Uterus (tissue), 4 donors: ENCODE results near the gene ANGPTL4. TPM values are rescaled to one million over a fixed set of nuclear protein-coding genes. Genes with fewer than 3 reads are reported as not detected.
"Not testable (repeated sequence)": the region's sequence is repeated elsewhere in the genome, so short reads cannot be mapped to it uniquely, and the experiment has no call there.

Experiments used
- DNase-seq, 2 donors: peaks; one replicate each; pipeline ENCODE4 v3.0.0-alpha.2; 2019 to 2020
- H3K27ac ChIP-seq, 2 donors: fragments of 200-600 bp; sonication (generic); 1 replicate in 1 of 2; 2 replicates in 1 of 2; pipeline ENCODE4 v1.5.1; 2016 to 2018
- H3K27me3 ChIP-seq, 2 donors: fragments of 200-600 bp; sonication (generic); one replicate each; pipeline ENCODE4 v1.5.1; 2018 to 2019; ENCODE audit warnings: control low read depth in 1 of 2
- H3K36me3 ChIP-seq, 2 donors: fragments of 200-600 bp; sonication (generic); one replicate each; pipeline ENCODE4 v1.5.1; 2019; ENCODE audit warnings: control low read depth in 1 of 2
- H3K4me1 ChIP-seq, 2 donors: fragments of 200-600 bp; sonication (generic); one replicate each; pipeline ENCODE4 v1.5.1; 2018 to 2019; ENCODE audit warnings: control low read depth in 1 of 2
- H3K4me3 ChIP-seq, 2 donors: fragments of 200-600 bp; sonication (generic); 1 replicate in 1 of 2; 2 replicates in 1 of 2; pipeline ENCODE4 v1.5.1; 2018 to 2019; ENCODE audit warnings: mild to moderate bottlenecking in 1 of 2
- H3K9me3 ChIP-seq, 2 donors: fragments of 200-600 bp; sonication (generic); one replicate each; pipeline ENCODE4 v1.5.1; 2019; ENCODE audit warnings: control low read depth in 1 of 2
- POLR2A ChIP-seq, 2 donors: fragments of 450-650 bp; IDR thresholded peaks; one replicate each; pipeline ENCODE4 v1.6.1; 2016; ENCODE audit warnings: antibody characterized with exemption in 2 of 2, mild to moderate bottlenecking in 1 of 2, moderate library complexity in 1 of 2
- intact Hi-C: fragments of 100-400 bp; cut with DNase I; formaldehyde crosslinking; loops from one replicate; pipeline ENCODE4 v1.15.1; 2023; ENCODE audit warnings: low total_unique reads
- total RNA-seq, 4 donors: library from RNA; depleted of rRNA in 3 of 4; stranded (reverse); fragments of >200 nt in 3 of 4; gene quantifications; one replicate each; pipeline versions ENCODE4 v1.1.0 to v1.2.4, GENCODE V29; 2014 to 2023
- TF ChIP-seq, protein P1 (sequence below), 4 experiments: fragments of 200-600 bp in 2 of 4; fragments of 450-650 bp in 2 of 4; sonication (generic) in 2 of 4; IDR thresholded peaks; one replicate each; pipeline ENCODE4 v1.5.1; 2016 to 2019; ENCODE audit warnings: antibody characterized with exemption in 4 of 4, mild to moderate bottlenecking in 2 of 4, moderate library complexity in 1 of 4
- donor health status: DM: yes; HTN: yes; CAD: no.

The ANGPTL4 gene
- total RNA-seq, 4 donors from 2014 or later = 0.76 to 21.2 (median 13.5) TPM

DNA sequence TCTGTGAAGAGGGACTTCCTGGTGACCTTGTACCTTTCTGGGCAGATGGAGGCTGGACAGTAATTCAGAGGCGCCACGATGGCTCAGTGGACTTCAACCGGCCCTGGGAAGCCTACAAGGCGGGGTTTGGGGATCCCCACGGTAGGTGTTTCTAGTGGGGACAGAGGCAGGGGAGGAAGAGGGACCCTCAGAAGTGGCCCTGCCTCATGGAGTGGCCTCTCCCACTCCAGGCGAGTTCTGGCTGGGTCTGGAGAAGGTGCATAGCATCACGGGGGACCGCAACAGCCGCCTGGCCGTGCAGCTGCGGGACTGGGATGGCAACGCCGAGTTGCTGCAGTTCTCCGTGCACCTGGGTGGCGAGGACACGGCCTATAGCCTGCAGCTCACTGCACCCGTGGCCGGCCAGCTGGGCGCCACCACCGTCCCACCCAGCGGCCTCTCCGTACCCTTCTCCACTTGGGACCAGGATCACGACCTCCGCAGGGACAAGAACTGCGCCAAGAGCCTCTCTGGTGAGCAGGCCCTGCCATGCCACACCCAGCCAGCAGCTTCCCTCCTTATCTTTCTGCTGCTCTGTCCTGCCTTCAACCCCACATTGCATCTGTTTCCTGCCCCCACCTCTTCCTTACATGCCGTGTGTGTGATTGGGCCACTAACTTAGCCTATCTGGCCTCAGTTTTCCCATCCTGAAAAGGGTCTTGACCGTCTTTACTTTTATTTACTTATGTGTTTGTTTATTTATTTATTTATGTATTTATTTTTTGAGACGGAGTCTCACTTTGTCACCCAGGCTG is 7.3 kb downstream of the ANGPTL4 start:
- Histone ChIP-seq H3K4me3 (no peak overlapping the region), H3K9me3 (no peaks in the 10 kb centered on the region), H3K4me1 (no peaks in the 10 kb centered on the region), H3K27me3 (no peaks in the 10 kb centered on the region), H3K36me3 (no peaks in the 10 kb centered on the region), H3K27ac (no peak overlapping the region)
- no peak for DNase-seq
- no peak for TF ChIP-seq POLR2A (IDR thresholded peaks at IDR 0.05)
- TF ChIP-seq, protein P1, sequence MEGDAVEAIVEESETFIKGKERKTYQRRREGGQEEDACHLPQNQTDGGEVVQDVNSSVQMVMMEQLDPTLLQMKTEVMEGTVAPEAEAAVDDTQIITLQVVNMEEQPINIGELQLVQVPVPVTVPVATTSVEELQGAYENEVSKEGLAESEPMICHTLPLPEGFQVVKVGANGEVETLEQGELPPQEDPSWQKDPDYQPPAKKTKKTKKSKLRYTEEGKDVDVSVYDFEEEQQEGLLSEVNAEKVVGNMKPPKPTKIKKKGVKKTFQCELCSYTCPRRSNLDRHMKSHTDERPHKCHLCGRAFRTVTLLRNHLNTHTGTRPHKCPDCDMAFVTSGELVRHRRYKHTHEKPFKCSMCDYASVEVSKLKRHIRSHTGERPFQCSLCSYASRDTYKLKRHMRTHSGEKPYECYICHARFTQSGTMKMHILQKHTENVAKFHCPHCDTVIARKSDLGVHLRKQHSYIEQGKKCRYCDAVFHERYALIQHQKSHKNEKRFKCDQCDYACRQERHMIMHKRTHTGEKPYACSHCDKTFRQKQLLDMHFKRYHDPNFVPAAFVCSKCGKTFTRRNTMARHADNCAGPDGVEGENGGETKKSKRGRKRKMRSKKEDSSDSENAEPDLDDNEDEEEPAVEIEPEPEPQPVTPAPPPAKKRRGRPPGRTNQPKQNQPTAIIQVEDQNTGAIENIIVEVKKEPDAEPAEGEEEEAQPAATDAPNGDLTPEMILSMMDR (IDR thresholded peaks at IDR 0.05) = no peak
- intact Hi-C loops = no loop called here

DNA sequence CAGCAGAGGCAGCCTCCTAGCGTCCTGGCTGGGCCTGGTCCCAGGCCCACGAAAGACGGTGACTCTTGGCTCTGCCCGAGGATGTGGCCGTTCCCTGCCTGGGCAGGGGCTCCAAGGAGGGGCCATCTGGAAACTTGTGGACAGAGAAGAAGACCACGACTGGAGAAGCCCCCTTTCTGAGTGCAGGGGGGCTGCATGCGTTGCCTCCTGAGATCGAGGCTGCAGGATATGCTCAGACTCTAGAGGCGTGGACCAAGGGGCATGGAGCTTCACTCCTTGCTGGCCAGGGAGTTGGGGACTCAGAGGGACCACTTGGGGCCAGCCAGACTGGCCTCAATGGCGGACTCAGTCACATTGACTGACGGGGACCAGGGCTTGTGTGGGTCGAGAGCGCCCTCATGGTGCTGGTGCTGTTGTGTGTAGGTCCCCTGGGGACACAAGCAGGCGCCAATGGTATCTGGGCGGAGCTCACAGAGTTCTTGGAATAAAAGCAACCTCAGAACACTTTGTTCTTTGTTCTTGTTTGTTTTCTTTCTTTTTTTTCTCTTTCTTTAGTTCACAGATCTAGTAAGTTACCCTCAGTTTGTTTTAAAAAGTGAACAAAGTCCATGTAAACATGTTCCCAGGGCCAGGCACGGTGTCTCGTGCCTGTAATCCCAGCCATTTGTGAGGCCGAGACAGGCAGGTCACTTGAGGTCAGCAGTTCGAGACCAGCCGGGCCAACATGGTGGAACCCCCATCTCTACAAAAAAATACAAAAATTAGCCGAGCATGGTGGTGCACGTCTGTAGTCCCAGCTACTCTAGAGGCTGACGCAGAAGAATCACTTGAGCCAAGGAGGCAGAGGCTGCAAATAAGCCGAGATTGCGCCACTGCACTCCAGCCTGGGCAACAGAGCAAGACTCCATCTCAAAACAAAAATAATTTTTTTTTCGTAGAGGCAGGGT is 10.2 kb downstream of the ANGPTL4 start:
- no peak for DNase-seq
- Histone ChIP-seq H3K9me3 (no peaks in the 10 kb centered on the region), H3K27ac (no peak overlapping the region), H3K36me3 (no peaks in the 10 kb centered on the region), H3K4me3 (no peak overlapping the region), H3K4me1 (no peaks in the 10 kb centered on the region), H3K27me3 (no peaks in the 10 kb centered on the region)
- intact Hi-C loops = no loop called here
- TF ChIP-seq, protein P1 (IDR thresholded peaks at IDR 0.05) = no peak
- TF ChIP-seq POLR2A (IDR thresholded peaks at IDR 0.05) = no peak

DNA sequence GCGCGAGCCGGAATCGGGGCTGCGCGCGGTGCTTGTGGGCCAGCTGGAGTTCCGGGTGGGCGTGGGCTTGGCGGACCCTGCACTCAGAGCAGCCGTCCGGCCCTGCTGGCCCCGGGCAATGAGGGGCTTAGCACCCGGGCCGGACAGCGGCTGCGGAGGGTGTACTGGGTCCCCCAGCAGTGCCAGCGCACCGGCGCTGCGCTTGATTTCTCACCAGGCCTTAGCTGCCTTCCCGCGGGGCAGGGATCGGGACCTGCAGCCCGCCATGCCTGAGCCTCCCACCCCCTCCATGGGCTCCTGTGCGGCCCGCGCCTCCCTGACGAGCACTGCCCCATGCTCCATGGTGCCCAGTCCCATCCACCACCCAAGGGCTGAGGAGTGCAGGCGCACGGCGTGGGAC is 11.8 kb downstream of the ANGPTL4 start:
- H3K36me3 ChIP-seq, H3K27ac ChIP-seq, intact Hi-C loops, H3K9me3 ChIP-seq, DNase-seq, H3K4me3 ChIP-seq, H3K27me3 ChIP-seq, H3K4me1 ChIP-seq: not testable (repeated sequence)

DNA sequence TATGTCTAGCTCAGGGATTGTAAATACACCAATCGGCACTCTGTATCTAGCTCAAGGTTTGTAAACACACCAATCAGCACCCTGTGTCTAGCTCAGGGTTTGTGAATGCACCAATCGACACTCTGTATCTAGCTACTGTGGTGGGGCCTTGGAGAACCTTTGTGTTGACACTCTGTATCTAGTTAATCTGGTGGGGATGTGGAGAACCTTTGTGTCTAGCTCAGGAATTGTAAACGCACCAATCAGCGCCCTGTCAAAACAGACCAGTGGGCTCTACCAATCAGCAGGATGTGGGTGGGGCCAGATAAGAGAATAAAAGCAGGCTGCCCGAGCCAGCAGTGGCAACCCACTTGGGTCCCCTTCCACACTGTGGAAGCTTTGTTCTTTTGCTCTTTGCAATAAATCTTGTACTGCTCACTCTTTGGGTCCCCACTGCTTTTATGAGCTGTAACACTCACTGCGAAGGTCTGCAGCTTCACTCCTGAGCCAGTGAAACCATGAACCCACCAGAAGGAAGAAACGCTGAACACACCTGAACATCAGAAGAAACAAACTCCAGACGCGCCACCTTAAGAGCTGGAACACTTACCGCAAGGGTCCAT is 12.5 kb downstream of the ANGPTL4 start:
- H3K9me3 ChIP-seq, intact Hi-C loops, H3K27ac ChIP-seq, H3K4me1 ChIP-seq, H3K4me3 ChIP-seq, H3K36me3 ChIP-seq, DNase-seq, H3K27me3 ChIP-seq: not testable (repeated sequence)

DNA sequence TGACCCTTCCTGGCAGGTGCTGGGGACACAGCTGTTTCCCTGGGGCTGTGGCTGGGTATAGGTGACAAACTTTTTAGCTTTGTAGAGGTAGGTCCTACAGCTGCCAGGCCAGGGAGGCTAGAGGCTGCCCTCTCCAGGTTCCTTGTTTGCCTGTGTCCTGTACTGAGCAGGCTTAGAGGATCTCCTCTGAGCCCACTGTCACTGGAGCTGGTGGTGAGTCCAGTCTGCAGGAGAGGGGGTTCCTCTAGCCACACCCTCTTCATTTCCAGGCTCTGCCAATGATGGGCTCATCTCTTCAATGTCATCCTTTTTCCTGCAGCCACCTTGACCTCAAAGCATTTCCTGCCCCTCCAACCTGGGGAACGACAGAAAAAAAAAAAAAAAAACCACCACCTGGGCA is 13.6 kb downstream of the ANGPTL4 start:
- H3K4me3 ChIP-seq = no peak overlapping the region
- no peaks in the 10 kb centered on the region for H3K4me1 ChIP-seq
- TF ChIP-seq, protein P1 (IDR thresholded peaks at IDR 0.05) = no peak
- no peak for TF ChIP-seq POLR2A (IDR thresholded peaks at IDR 0.05)
- DNase-seq = no peak
- no peaks in the 10 kb centered on the region for H3K36me3 ChIP-seq
- no peaks in the 10 kb centered on the region for H3K27me3 ChIP-seq
- H3K27ac ChIP-seq = no peak overlapping the region
- intact Hi-C loops = no loop called here
- H3K9me3 ChIP-seq = no peaks in the 10 kb centered on the region

DNA sequence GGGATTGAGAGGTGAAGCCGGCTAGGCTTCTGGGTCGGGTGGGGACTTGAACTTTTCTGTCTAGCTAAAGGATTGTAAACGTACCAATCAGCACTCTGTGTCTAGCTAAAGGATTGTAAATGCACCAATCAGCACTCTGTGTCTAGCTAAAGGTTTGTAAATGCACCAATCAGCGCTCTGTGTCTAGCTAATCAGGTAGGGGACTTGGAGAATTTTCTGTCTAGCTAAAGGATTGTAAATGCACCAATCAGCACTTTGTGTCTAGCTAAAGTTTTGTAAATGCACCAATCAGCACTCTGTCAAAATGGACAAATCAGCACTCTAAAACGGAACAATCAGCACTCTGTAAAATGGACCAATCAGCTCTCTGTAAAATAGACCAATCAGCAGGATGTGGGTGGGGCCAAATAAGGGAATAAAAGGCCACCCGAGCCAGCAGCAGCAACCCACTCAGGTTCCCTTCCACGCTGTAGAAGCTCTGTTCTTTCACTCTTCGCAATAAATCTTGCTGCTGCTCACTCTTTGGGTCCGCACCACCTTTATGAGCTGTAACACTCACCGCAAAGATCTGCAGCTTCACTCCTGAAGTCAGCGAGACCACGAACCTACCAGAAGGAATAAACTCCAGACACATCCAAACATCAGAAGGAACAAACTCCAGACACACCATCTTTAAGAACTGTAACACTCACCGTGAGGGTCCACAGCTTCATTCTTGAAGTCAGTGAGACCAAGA is 15.4 kb downstream of the ANGPTL4 start:
- H3K27ac ChIP-seq, H3K27me3 ChIP-seq, H3K9me3 ChIP-seq, intact Hi-C loops, H3K4me3 ChIP-seq, H3K4me1 ChIP-seq, H3K36me3 ChIP-seq, DNase-seq: not testable (repeated sequence)

DNA sequence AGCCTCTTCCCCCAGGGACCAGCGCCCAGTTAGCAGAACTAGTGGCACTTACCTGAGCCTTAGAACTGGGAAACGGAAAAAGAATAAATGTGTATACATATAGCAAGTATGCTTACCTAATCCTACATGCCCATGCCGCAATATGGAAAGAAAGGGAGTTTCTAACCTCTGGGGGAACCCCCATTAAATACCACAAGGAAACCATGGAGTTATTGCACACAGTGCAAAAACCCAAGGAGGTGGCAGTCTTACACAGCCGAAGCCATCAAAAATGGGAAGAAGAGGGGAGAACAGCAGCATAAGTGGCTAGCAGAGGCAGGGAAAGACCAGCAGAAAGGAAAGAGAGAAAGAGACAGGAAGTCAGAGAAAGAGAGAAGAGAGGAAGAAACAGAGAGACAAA is 20.6 kb downstream of the ANGPTL4 start:
- H3K9me3 ChIP-seq, H3K27me3 ChIP-seq, H3K36me3 ChIP-seq, DNase-seq, intact Hi-C loops, H3K4me3 ChIP-seq, H3K4me1 ChIP-seq, H3K27ac ChIP-seq: not testable (repeated sequence)

DNA sequence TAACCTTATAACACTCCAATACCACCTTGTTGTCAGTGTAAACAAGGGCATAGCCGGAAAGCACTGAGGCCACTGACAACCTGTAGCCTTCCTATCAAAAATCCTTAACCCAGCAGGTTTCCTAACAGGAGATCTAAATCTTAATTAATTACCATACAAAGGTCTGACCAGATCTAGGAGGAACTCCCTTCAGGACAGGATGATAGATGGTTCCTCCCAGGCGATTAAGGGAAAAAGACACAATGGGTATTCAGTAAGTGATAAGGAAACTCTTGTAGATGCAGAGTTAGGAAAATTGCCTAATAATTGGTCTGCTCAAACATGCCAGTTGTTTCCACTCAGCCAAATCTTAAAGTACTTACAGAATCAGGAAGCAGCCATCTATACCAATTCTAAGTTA is 21.1 kb downstream of the ANGPTL4 start:
- H3K4me1 ChIP-seq, H3K27ac ChIP-seq, H3K9me3 ChIP-seq, H3K36me3 ChIP-seq, DNase-seq, intact Hi-C loops, H3K4me3 ChIP-seq, H3K27me3 ChIP-seq: not testable (repeated sequence)

DNA sequence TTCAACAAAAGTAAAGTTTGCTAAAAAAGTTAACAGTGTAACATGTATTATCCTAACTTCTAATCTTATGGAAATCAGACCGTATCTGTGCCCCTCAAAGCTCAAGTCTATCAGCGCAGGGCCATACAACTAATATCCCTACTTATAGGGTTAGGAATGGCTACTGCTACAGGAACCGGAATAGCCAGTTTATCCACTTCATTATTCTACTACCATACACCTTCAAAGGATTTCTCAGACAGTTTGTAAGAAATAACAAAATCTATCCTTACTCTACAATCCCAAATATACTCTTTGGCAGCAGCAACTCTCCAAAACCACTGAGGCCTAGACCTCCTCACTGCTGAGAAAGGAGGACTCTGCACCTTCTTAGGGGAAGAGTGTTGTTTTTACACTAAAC is 21.6 kb downstream of the ANGPTL4 start:
- H3K4me3 ChIP-seq, H3K9me3 ChIP-seq, H3K4me1 ChIP-seq, H3K36me3 ChIP-seq, H3K27me3 ChIP-seq, H3K27ac ChIP-seq, intact Hi-C loops, DNase-seq: not testable (repeated sequence)
